ENCODE results near the gene FCAR. TPM values are rescaled to one million over a fixed set of nuclear protein-coding genes. Genes with fewer than 3 reads are reported as not detected.

FCAR gene
- total and polyA plus RNA-seq, 2 donors (not counting 1 experiment from before 2014, with no cell fraction given), result 1.9 TPM; not detected in 1

- H3K27ac ChIP-seq (ENCODE audit: low read length in 2 of 2), result no peak overlapping the region
- H3K36me3 ChIP-seq (replicated peaks in 1 of 2; ENCODE audit: control extremely low read depth in 1 of 2, control insufficient read depth in 1 of 2, extremely low read depth in 1 of 2, insufficient read depth in 2 of 2, low read length in 1 of 2), result no peaks in the 10 kb centered on the region
- DNase-seq (no peak), ATAC-seq (ENCODE audit: low read depth) (no peak)
- H2AFZ ChIP-seq (ENCODE audit: insufficient read depth, low read depth, low read length, poor library complexity, severe bottlenecking), result no peak overlapping the region
- H3K9me3 ChIP-seq (ENCODE audit: control extremely low read depth in 1 of 3, control insufficient read depth in 2 of 3, insufficient read depth in 1 of 3, low read length in 2 of 3), result peaks cover 0 to 2% (median 0%) of the 10 kb centered on the region in 3 donors
- Mint-ChIP-seq H3K4me1 (no peaks in the 10 kb centered on the region), H3K27ac (no peak overlapping the region), H3K4me3 (no peak overlapping the region), H3K27me3 (peaks cover 8% of the 10 kb centered on the region), H3K9me3 (ENCODE audit: insufficient read depth) (no peaks in the 10 kb centered on the region)
- CTCF ChIA-PET, result no interaction called here
- POLR2A ChIA-PET, result no interaction called here
- H3K4me2 ChIP-seq (replicated peaks; ENCODE audit: low read depth, low read length, poor library complexity, severe bottlenecking), result no peak overlapping the region
- 98% methylated on average over 8 of the region's 10 CpGs for WGBS (ENCODE audit: insufficient coverage)
- no peaks in the 10 kb centered on the region for H3K79me2 ChIP-seq (ENCODE audit: control insufficient read depth, insufficient read depth, low read length)
- no peaks in the 10 kb centered on the region for H4K20me1 ChIP-seq (ENCODE audit: control insufficient read depth, insufficient read depth, low read length, poor library complexity, severe bottlenecking)
- H3K9ac ChIP-seq (ENCODE audit: low read length), result no peak overlapping the region
- H3K4me1 ChIP-seq (ENCODE audit: control insufficient read depth in 2 of 2, insufficient read depth in 2 of 2, low read length in 2 of 2), result no peaks in the 10 kb centered on the region
- intact Hi-C loops (cut with micrococcal nuclease), result no loop called here
- no peak overlapping the region for H3K4me3 ChIP-seq (ENCODE audit: control extremely low read depth in 1 of 5, extremely low read depth in 1 of 5, insufficient read depth in 1 of 5, low read depth in 2 of 5, low read length in 4 of 5)
- TF ChIP-seq EZH2 (IDR thresholded peaks at IDR 0.05; ENCODE audit: borderline replicate concordance, insufficient read depth, low read depth, low read length, poor library complexity, severe bottlenecking), result no peak
- TF ChIP-seq CTCF (IDR thresholded peaks at IDR 0.05), result no peak
- H3K27me3 ChIP-seq (replicated peaks in 1 of 4; ENCODE audit: control extremely low read depth in 1 of 4, control insufficient read depth in 3 of 4, insufficient read depth in 4 of 4, low read length in 3 of 4), result peaks cover 0 to 4% (median 0%) of the 10 kb centered on the region in 4 experiments
Observed at GRCh38 chr19:54888239-54888638, 14.2 kb downstream of the FCAR start.

GRCh38 chr19:54889566-54889965, 15.5 kb downstream of the FCAR start:
- Histone ChIP-seq H3K4me1 (ENCODE audit: control insufficient read depth in 2 of 2, insufficient read depth in 2 of 2, low read length in 2 of 2) (no peaks in the 10 kb centered on the region), H3K9me3 (ENCODE audit: control extremely low read depth in 1 of 3, control insufficient read depth in 2 of 3, insufficient read depth in 1 of 3, low read length in 2 of 3) (no peaks in the 10 kb centered on the region), H3K36me3 (replicated peaks in 1 of 2; ENCODE audit: control extremely low read depth in 1 of 2, control insufficient read depth in 1 of 2, extremely low read depth in 1 of 2, insufficient read depth in 2 of 2, low read length in 1 of 2) (no peaks in the 10 kb centered on the region), H3K4me2 (replicated peaks; ENCODE audit: low read depth, low read length, poor library complexity, severe bottlenecking) (no peak overlapping the region), H3K4me3 (ENCODE audit: control extremely low read depth in 1 of 5, extremely low read depth in 1 of 5, insufficient read depth in 1 of 5, low read depth in 2 of 5, low read length in 4 of 5) (no peak overlapping the region), H4K20me1 (ENCODE audit: control insufficient read depth, insufficient read depth, low read length, poor library complexity, severe bottlenecking) (no peaks in the 10 kb centered on the region), H2AFZ (ENCODE audit: insufficient read depth, low read depth, low read length, poor library complexity, severe bottlenecking) (no peak overlapping the region), H3K27ac (ENCODE audit: low read length in 2 of 2) (no peak overlapping the region), H3K79me2 (ENCODE audit: control insufficient read depth, insufficient read depth, low read length) (no peaks in the 10 kb centered on the region), H3K9ac (ENCODE audit: low read length) (no peak overlapping the region), H3K27me3 (replicated peaks in 1 of 4; ENCODE audit: control extremely low read depth in 1 of 4, control insufficient read depth in 3 of 4, insufficient read depth in 4 of 4, low read length in 3 of 4) (peaks cover 0 to 4% (median 0%) of the 10 kb centered on the region in 4 experiments)
- no peaks in the 10 kb centered on the region for H3K4me1 Mint-ChIP-seq
- intact Hi-C loops (cut with micrococcal nuclease), result no loop called here
- no peak overlapping the region for H3K4me3 Mint-ChIP-seq
- WGBS (ENCODE audit: insufficient coverage), result 93% methylated on average over 10 of the region's 11 CpGs
- ATAC-seq (ENCODE audit: low read depth) (no peak), DNase-seq (no peak)
- peaks cover 8% of the 10 kb centered on the region for H3K27me3 Mint-ChIP-seq
- H3K27ac Mint-ChIP-seq, result no peak overlapping the region
- POLR2A ChIA-PET, result no interaction called here
- H3K9me3 Mint-ChIP-seq (ENCODE audit: insufficient read depth), result no peaks in the 10 kb centered on the region
- CTCF ChIA-PET, result no interaction called here
- TF ChIP-seq CTCF (IDR thresholded peaks at IDR 0.05) (no peak), EZH2 (IDR thresholded peaks at IDR 0.05; ENCODE audit: borderline replicate concordance, insufficient read depth, low read depth, low read length, poor library complexity, severe bottlenecking) (no peak)
